ENCODE data around the gene ACOXL. TPM values are rescaled to one million over a fixed set of nuclear protein-coding genes. Genes with fewer than 3 reads are reported as not detected.

The ACOXL gene
- total RNA-seq, 1 donor from 2014 or later, result not detected

DNA sequence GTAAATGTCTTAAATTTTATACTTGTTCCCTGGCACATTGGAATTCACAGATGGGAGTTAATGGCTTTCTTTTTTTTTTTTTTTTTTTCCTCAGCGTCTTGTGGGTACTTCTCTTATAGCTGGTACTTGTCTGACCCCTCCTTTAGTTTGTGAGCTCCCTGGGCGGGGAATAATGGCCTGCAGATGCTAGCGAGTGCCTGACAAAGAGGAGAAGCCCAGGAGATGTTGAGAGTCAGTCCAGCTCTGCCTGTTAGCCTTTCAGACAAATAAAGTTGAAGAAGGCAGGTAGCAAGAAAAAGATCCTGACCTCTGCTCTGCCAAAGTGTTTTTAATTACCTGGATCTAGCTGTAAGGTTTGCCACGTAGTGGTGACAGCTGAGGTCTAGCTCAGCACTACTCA, 395.0 kb downstream of the ACOXL start:
- H3K27ac Mint-ChIP-seq (ENCODE audit: unreplicated experiment), result no peak overlapping the region
- no peaks in the 10 kb centered on the region for H3K9me3 Mint-ChIP-seq
- H3K4me1 Mint-ChIP-seq, result peaks cover 42% of the 10 kb centered on the region
- DNase-seq (ENCODE audit: low read depth, low spot score), result no peak
- TF ChIP-seq, protein P1, sequence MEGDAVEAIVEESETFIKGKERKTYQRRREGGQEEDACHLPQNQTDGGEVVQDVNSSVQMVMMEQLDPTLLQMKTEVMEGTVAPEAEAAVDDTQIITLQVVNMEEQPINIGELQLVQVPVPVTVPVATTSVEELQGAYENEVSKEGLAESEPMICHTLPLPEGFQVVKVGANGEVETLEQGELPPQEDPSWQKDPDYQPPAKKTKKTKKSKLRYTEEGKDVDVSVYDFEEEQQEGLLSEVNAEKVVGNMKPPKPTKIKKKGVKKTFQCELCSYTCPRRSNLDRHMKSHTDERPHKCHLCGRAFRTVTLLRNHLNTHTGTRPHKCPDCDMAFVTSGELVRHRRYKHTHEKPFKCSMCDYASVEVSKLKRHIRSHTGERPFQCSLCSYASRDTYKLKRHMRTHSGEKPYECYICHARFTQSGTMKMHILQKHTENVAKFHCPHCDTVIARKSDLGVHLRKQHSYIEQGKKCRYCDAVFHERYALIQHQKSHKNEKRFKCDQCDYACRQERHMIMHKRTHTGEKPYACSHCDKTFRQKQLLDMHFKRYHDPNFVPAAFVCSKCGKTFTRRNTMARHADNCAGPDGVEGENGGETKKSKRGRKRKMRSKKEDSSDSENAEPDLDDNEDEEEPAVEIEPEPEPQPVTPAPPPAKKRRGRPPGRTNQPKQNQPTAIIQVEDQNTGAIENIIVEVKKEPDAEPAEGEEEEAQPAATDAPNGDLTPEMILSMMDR (conservative IDR thresholded peaks at IDR 0.05), result no peak
- H3K36me3 Mint-ChIP-seq (ENCODE audit: low read depth), result peaks cover 36% of the 10 kb centered on the region
- H3K4me3 Mint-ChIP-seq, result peak overlapping the region; percentile 8
- H3K27me3 Mint-ChIP-seq (ENCODE audit: low read depth), result peaks cover 5% of the 10 kb centered on the region

DNA sequence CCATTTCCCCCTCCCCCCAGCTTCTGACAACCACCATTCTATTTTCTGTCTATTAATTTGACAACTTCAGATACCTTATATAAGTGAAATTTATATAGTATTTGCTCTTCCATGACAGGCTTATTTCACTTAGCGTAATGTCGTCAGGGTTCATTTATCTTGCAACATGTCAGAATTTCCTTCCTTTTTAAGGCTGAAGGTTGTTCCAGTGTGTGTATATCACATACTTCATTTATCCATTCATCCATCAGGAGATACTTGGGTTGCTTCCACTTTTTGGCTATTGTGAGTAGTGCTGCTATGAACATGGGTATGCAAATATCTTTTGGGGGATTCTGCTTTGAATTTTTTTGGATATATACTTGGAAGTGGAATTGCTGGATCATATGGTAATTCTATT, 395.7 kb downstream of the ACOXL start:
- Mint-ChIP-seq H3K4me3 (no peak overlapping the region), H3K36me3 (ENCODE audit: low read depth) (peaks cover 36% of the 10 kb centered on the region), H3K27ac (ENCODE audit: unreplicated experiment) (no peak overlapping the region), H3K4me1 (peaks cover 42% of the 10 kb centered on the region), H3K9me3 (no peaks in the 10 kb centered on the region), H3K27me3 (ENCODE audit: low read depth) (peaks cover 1% of the 10 kb centered on the region)
- DNase-seq (ENCODE audit: low read depth, low spot score), result no peak
- TF ChIP-seq, protein P1 (conservative IDR thresholded peaks at IDR 0.05), result no peak

DNA sequence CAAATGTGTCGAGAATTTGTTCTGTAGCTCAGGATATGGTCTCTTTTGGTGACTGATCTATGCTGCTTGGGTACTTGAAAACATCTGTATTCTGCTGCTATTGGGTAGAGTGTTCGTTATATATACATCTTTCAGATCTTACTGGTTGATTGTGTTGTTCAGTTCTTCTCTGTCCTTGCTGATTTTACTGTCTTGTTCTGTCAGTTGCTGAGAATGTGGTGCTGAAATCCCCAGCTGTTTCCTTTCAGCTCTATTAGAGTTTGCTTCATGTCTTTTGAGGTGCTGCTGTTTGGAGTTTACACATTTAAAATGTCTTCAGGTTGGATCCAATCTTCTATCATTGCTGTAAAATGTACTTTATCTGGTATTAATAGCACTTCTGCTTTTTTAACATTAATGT, 401.2 kb downstream of the ACOXL start:
- H3K9me3 Mint-ChIP-seq, result no peaks in the 10 kb centered on the region
- no peak overlapping the region for H3K27ac Mint-ChIP-seq (ENCODE audit: unreplicated experiment)
- H3K27me3 Mint-ChIP-seq (ENCODE audit: low read depth), result no peaks in the 10 kb centered on the region
- peaks cover 29% of the 10 kb centered on the region for H3K4me1 Mint-ChIP-seq
- TF ChIP-seq, protein P1 (conservative IDR thresholded peaks at IDR 0.05), result no peak
- H3K36me3 Mint-ChIP-seq (ENCODE audit: low read depth), result peaks cover 33% of the 10 kb centered on the region
- no peak overlapping the region for H3K4me3 Mint-ChIP-seq
- no peak for DNase-seq (ENCODE audit: low read depth, low spot score)

DNA sequence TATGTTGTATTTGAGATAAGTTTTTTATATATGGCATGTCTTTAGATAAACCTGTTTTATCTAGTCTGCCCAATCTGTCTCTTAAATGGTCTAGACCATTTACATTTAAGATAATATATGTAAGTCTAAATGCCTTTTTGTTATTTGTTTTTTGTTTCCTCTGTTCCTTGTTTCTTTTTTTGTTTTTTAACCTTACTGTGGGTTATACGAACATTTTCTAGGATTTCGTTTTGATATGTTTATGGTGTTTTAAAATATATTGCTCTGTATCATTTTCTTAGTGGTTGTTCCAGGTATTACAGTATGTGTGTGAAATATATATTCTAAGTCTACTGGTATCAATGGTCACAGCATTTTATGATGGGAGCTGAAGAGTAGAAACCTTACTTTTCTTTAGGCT, 401.7 kb downstream of the ACOXL start:
- peaks cover 29% of the 10 kb centered on the region for H3K36me3 Mint-ChIP-seq (ENCODE audit: low read depth)
- H3K4me3 Mint-ChIP-seq, result no peak overlapping the region
- TF ChIP-seq, protein P1 (conservative IDR thresholded peaks at IDR 0.05), result peak; percentile 53
- no peak for DNase-seq (ENCODE audit: low read depth, low spot score)
- peaks cover 27% of the 10 kb centered on the region for H3K4me1 Mint-ChIP-seq
- no peak overlapping the region for H3K27ac Mint-ChIP-seq (ENCODE audit: unreplicated experiment)
- H3K9me3 Mint-ChIP-seq, result no peaks in the 10 kb centered on the region
- no peaks in the 10 kb centered on the region for H3K27me3 Mint-ChIP-seq (ENCODE audit: low read depth)

DNA sequence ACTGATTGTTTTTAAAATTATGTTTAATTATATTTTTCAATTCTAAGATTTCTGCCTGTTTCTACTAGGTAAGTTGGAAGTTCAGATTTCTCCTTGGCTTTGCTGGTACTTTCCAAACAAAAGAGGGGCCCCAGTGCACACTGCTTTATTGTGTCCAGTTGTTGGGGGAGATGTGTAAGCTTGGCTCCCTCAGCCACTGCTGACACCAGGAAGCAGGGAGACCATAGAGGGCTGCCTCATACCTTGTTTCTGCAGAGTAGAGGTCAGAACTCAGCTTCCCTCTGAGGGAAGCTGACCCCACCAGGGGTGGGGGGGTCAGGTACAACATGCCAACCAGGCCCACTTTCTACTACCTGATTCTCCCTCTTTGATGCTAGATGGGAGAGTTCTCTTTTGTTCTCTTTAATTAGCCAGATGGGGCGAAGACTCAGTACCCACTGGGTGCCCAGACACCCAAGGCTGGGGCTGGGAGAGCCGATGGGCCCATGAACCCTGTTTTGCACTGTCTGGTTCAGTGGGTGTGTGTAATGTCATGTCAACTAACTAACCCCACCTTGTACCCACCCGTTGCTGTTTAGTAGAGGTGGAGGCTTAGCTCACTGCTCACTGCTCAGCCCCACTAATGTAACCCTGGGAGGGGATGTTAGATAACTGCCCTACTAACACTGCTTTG, 403.0 kb downstream of the ACOXL start:
- peaks cover 27% of the 10 kb centered on the region for H3K36me3 Mint-ChIP-seq (ENCODE audit: low read depth)
- H3K9me3 Mint-ChIP-seq, result no peaks in the 10 kb centered on the region
- H3K27me3 Mint-ChIP-seq (ENCODE audit: low read depth), result no peaks in the 10 kb centered on the region
- no peak for DNase-seq (ENCODE audit: low read depth, low spot score)
- H3K4me3 Mint-ChIP-seq, result no peak overlapping the region
- peaks cover 26% of the 10 kb centered on the region for H3K4me1 Mint-ChIP-seq
- TF ChIP-seq, protein P1 (conservative IDR thresholded peaks at IDR 0.05), result no peak
- H3K27ac Mint-ChIP-seq (ENCODE audit: unreplicated experiment), result no peak overlapping the region

All from neural crest cell (in vitro differentiated cells).